Measurements from ENCODE around the gene ATPAF1. TPM values are rescaled to one million over a fixed set of nuclear protein-coding genes. Genes with fewer than 3 reads are reported as not detected.
A peak's percentile ranks its signal among the peaks of the same experiment; 100 is the strongest.
"Not testable (repeated sequence)": the region's sequence is repeated elsewhere in the genome, so short reads cannot be mapped to it uniquely, and the experiment has no call there.

The ATPAF1 gene, protein sequence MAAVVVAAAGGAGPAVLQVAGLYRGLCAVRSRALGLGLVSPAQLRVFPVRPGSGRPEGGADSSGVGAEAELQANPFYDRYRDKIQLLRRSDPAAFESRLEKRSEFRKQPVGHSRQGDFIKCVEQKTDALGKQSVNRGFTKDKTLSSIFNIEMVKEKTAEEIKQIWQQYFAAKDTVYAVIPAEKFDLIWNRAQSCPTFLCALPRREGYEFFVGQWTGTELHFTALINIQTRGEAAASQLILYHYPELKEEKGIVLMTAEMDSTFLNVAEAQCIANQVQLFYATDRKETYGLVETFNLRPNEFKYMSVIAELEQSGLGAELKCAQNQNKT
- 10 to 100 TPM; 25.1 to 66.1 (median 53.6) TPM for polyA plus RNA-seq

DNA sequence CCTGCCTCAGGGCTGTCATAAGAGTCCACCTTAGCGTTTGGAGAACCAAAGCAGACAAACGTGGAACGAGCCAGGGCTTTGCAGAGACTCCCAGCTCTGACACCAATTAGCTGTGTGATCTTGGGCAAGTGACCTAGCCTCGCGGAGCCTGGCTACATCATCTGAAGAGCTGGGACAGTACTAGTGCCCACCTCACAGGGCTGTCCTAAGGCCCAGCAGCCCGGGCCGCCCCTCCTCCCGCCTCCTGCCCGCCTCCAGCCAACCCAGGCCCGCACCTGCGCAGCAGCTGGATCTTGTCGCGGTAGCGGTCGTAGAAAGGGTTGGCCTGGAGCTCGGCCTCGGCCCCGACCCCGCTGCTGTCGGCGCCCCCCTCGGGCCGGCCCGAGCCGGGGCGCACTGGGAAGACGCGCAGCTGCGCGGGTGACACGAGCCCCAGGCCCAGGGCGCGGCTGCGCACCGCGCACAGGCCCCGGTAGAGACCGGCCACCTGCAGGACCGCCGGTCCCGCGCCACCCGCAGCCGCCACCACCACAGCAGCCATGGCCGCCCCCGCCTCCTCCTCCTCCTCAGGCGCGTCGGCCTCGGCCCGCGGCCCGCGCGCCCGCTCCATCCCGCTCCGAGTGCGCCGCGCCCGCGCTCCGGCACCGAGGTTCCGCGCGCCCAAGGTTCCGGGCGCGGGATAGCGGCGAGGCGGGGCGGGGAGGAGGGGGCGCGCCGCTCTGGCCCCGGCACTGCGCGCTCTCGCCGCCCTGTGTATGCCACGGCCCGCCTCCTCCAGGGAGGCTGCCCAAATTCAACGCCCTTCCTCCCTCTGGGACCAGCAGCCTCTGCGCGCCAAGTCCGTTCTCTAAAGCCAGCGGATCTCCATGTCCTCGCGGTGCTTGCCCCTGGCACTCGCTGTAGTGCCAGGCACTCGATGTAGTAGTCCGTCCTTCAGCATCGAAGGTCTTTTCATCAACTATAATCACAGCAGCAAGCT, at the start of gene ATPAF1:
Gene ATPAF1 (minus strand): TSS at position 583 of the 979 bp plus-strand sequence. CDS start 42 bp downstream, at position 541.
- WGBS, 3 donors, result 0 to 1% (median 1%) methylated on average over 64 to 94 of the region's 96 CpGs
- peak within 1 kb of the TSS; percentile 17 for H3K27ac ChIP-seq (ENCODE audit: low read depth, low read length)

DNA sequence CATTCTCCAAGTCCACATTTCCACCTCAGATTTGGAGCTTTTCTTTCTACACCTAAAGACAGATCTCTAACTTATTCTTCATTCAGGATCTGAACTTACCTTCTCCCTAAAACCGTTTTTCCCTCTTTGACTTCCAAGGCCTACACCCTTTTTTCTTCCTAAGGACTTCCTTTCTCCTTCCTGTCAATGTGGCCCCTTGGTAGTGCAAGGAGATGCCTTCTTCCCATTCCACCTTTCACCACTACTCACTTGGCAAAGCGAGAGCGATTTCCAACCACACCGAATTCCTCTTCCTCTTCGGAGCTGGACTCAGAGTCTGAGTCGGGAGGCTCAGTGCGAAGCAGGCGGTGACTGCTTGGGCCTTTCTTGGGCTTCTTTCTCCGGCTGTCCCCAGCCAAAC, 49.5 kb upstream of the ATPAF1 start:
- 54 to 59% (median 58%) methylated on average over 9 of the region's 9 CpGs for WGBS, 3 donors
- no peak overlapping the region for H3K27ac ChIP-seq (ENCODE audit: low read depth, low read length)

DNA sequence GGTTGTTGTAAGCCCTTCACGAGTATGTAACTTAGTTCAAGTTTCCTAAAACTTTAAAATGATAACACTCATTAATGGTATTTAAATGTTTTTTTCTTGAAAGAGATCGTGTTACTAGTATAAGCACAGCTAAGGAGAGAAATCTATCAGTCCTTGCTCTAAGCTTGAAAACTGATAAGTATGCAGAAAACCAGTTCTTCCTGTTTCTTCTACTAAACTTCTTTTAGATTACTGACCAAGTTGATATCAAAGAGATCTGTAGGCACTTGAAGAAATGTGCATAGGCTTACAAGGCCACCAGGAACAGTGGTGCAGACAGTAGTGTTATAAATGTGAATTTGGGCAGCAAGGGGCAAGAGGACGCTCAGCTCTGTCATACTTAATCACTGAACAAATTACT, 46.8 kb upstream of the ATPAF1 start:
- 31 to 84% (median 84%) methylated on average over 3 of the region's 3 CpGs for WGBS, 3 donors
- no peak overlapping the region for H3K27ac ChIP-seq (ENCODE audit: low read depth, low read length)

DNA sequence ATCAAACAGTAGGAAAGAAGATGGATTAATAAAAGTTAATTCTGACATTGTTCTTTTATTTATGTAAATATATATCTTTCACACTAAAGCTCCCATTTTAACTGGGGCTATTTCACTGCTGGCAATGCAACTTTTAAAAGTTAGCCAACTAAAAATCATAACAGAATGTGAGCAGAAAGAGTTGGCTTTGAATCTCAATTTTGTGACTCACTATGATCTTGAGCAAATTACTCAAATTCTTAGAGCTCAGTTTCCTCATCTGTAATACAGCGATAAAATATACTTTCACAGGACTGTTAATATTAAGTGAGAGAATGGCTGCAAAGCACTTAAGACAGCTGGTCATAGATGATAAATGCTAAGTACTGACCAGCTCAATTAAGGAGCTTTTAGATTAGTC, 40.0 kb upstream of the ATPAF1 start:
- no peak overlapping the region for H3K27ac ChIP-seq (ENCODE audit: low read depth, low read length)
- WGBS, 3 donors, result 92 to 100% (median 100%) methylated on average over 1 of the region's 1 CpG

DNA sequence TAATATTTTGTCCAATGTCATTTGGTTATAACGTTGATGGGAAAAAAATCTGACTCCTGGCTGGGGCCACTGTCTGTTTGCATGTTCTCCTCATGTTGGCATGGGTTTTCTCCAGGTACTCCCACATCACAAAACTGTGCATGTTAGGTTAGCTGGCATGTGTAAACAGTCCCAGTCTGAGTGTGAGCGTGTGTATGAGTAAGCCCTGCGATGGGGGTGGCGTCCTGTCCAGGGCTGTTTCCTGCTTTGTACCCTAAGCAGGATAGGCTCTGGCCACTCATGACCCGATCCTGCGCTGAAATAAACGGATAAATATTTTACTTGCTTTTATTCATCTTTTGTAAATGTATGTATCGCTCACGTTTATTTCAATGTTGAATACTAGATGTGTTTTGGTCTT, 37.2 kb upstream of the ATPAF1 start:
- 70 to 82% (median 80%) methylated on average over 9 of the region's 9 CpGs for WGBS, 3 donors
- no peak overlapping the region for H3K27ac ChIP-seq (ENCODE audit: low read depth, low read length)

DNA sequence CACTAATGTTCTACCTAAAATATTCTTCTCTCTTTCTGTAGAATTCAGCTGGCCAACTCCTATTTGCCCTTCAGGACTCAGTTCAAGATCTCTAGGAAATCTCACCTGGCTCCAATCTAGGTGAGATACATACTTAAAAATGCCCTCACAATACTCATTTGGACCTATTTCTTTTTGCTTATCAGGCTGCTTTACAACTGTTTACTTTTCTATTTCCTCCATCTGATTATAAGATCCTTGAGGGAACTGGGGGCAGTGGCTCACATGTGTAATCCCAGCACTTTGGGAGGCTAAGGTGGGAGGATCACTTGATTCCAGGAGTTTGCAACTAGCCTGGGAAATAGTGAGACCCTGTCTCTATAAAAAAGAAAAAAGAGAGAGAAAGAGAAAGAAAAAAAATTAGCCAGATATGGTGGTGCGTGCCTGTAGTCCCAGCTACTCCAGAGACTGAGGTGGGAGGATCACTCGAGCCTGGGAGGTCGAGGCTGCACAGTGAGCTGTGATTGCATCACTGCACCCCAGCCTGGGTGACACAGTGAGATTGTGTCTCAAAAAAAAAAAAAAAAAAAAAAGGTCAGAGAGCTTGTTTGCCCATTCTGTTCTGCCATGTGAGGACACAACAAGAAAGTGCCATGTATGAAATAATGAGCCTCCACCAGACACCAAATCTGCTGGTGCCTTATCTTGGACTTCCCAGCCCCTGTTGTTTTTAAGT, 35.9 kb upstream of the ATPAF1 start:
- 75 to 86% (median 79%) methylated on average over 3 of the region's 3 CpGs for WGBS, 3 donors
- no peak overlapping the region for H3K27ac ChIP-seq (ENCODE audit: low read depth, low read length)

DNA sequence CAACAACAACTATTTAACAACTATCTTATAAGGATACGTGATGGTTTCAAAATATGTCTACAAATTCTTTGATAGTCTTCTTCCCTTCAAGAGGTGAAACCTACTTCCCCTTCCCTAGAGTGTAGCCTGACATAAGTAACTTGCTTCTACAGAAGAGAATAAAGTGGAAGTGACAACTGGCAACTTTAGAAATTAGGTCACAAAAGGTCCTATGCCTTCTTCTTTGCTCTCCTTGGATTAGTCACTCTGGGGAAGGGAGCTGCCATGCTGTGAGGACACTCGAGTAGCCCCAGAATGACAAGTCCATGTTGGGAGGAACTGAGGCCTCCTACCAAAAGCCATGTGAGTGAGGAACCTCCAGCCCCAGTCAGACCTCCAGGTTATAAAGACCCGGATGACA, 31.5 kb upstream of the ATPAF1 start:
- H3K27ac ChIP-seq (ENCODE audit: low read depth, low read length), result no peak overlapping the region
- WGBS, 3 donors, result 44 to 59% (median 52%) methylated on average over 3 of the region's 3 CpGs

DNA sequence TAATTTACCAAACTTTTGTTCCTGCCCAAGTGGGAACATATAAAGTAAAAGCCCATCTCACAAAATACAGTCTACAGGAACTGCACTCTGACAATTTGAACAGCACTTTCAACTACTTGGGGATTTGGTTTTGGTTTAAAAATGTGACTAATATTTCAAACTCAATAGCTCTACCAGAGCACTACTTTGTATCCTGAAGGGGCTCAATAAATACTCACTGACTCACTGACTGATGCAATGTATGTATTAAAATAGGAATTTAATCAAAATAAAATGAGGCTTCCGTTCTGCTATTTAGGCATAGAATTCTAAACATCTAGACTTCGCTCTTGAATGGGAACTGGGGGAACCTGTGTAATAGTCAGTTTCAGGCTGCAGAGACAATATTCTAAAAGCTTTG, 28.9 kb upstream of the ATPAF1 start:
- H3K27ac ChIP-seq (ENCODE audit: low read depth, low read length), result no peak overlapping the region
- WGBS, 3 donors, result 96 to 97% (median 97%) methylated on average over 2 of the region's 2 CpGs

DNA sequence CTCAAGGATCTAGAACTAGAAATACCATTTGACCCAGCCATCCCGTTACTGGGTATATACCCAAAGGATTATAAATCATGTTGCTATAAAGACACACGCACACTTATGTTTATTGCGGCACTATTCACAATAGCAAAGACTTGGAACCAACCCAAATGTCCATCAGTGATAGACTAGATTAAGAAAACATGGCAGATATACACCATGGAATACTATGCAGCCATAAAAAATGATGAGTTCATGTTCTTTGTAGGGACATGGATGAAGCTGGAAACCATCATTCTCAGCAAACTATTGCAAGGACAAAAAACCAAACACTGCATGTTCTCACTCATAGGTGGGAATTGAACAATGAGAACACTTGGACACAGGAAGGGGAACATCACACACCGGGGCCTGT, 26.5 kb upstream of the ATPAF1 start:
- WGBS, 3 donors, result 93 to 100% (median 98%) methylated on average over 3 to 4 of the region's 4 CpGs
- not testable (repeated sequence) for H3K27ac ChIP-seq (ENCODE audit: low read depth, low read length)

DNA sequence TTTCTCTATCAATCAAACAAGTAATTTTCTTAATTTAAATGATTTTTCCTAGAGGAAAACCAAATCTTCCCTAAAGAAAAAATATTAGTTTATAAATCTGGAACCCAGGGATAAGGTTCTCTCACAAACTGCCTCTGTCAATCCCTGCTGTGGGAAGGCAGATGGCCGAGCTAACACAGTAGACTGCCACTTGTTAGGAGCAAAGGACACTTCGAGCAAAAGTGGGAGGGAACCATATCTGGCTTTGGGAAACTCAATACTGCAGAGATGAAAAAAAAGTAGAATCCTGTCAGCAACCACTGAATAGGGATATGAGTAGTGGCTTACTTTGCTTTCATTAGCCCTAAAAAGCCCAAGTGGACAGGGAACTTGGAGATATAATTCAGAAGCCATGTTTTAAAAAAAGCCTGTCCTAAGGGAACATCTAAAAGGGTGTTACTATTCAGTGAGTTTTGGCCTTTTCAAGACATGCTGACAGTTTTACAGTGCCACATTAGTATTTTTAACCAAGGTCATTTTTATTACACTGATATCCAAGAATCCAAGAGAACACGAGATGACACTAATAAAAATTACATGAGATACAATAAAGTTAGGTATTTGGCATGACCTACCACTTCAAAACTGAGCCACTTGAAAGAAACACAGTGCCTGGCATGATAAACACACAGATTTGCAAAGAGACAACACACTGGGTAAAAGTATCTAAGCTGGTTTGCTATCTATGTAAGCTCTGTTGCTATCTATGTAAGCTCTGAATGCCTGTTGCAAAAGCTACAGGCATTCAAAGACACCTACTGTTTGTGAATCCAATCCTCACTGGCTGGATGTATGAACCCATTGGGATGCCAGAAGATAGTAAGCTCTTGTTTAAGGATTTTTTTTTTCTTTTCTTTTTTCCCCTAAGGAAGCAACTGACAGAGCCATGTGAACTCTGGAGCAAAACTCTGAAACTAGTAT, 24.9 kb upstream of the ATPAF1 start:
- 50 to 83% (median 82%) methylated on average over 3 of the region's 3 CpGs for WGBS, 3 donors
- H3K27ac ChIP-seq (ENCODE audit: low read depth, low read length), result no peak overlapping the region

DNA sequence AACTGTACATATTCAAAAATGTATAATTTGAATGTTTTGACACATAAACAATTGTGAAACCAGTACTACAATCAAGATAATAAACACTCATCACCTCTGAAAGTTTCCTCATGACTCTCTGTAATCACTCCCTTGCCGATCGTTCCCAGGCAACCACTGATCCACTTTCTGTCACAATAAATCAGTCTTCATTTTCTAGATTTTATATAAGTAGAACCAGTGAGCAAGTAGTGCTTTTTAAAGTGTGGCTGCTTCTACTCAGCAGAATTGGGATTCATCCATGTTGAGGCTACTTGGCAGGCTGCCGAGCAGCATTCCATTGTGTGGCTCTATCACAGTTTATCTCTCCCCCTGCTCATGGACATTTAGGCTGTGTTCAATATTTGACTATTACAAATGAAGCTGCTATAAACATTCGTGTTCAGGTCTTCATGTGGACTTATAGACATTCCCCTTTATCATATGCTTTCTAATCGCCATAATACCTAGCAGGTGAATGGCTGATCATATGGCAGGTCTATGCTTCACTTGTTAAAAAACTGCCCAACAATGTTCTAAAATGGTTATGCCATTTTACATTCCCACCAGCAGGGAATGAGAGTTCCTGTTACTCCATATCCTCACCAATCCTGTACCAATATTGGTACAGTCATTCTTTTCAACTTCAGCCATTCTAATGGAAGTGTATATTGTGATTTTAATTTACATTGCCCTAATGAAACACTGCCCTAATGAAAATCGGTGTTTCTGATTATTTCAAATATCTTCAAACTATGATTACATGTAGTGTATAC, 24.0 kb upstream of the ATPAF1 start:
- no peak overlapping the region for H3K27ac ChIP-seq (ENCODE audit: low read depth, low read length)
- 63 to 76% (median 69%) methylated on average over 6 of the region's 6 CpGs for WGBS, 3 donors

DNA sequence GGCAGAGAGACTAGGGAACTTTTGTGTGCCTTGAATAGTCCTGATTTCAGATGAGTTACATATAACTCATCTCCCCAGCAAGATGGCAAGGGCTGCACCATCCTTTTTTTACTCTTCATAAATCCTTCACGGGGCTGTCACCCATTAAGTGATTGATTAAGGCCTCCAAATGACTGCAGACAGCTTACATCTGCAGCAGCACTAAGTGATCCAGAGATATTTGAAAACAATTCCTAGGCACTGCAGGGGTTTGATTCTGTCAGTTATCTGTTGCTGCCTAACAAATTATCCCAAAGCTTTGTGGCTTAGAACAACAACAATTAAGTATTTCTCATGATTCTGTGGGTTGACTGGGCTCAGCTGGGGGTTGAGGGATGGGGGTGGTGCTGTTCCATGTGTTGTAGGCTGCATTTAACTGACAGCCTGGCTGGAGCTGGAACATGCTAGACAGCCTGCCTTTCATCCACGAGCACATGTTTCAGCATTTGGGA, 22.8 kb upstream of the ATPAF1 start:
- 79 to 92% (median 88%) methylated on average over 2 of the region's 2 CpGs for WGBS, 3 donors
- H3K27ac ChIP-seq (ENCODE audit: low read depth, low read length), result no peak overlapping the region

DNA sequence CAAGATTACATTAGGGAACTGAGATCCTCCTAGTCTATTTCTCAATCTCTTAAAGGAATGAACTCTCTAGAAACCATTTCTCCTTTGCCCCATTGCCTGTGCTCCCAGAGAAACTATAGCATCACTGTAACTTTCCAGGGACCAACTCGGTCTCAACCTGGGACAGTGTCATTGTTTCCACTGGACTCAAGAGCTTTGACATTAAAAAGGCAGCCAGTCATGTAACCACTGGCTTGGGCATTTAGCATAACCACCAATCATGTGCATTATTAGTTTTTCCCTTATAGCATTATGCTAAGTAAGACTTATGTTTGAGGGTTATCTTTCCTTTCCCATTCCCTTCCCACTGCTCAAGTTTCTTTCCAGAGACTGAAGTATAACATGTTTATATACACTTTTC, 21.7 kb upstream of the ATPAF1 start:
- 66 to 77% (median 72%) methylated on average over 1 of the region's 1 CpG for WGBS, 3 donors
- H3K27ac ChIP-seq (ENCODE audit: low read depth, low read length), result no peak overlapping the region

DNA sequence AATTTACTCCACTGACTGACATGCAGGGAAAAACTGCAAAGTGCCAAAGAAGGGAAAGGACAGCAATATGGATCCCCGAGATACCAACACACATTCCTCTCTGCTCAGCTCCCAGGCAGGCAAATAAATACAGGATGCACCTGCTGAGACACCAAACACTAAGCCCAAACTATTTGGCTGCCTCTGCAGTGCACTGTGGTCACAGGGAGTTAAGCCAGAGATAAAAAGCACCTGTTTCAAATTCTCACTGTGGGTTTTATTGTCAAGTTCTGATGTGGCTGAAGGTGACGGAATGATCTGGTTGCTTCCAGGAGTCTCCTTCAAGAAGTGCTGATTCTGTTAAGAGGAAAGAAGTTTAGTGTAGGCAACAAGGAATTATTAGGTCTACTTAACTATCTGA, 21.2 kb upstream of the ATPAF1 start:
- H3K27ac ChIP-seq (ENCODE audit: low read depth, low read length), result no peak overlapping the region
- 37 to 68% (median 58%) methylated on average over 2 of the region's 2 CpGs for WGBS, 3 donors

DNA sequence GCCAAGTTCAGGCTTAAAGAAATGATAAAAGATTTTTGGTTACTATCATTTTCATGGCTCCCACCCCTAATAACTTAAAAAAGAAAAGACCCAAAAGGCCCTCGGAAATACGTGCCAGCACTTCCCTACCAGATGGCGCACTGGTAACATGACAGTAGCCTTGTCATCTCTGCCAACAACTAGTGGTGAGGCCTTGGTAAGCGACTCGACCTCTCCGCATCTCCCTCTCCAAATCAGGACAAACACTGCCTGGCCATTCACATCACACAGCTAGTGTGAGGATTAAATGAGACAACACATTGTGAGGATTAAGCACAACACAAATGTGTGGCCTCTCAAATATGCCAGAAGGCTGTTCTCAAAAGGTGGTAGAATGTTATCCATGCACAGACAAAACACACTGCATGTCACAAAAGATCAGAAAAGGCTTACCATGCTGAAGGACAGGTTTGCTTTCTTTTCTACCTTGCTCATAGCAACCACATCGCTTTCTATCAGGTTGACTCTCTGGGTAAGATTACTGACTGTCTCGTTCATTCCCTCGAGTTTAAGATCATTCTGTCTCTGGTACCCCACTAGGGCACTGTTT, 19.9 kb upstream of the ATPAF1 start:
- 68% methylated on average over 9 of the region's 9 CpGs for WGBS, 3 donors
- H3K27ac ChIP-seq (ENCODE audit: low read depth, low read length), result no peak overlapping the region

DNA sequence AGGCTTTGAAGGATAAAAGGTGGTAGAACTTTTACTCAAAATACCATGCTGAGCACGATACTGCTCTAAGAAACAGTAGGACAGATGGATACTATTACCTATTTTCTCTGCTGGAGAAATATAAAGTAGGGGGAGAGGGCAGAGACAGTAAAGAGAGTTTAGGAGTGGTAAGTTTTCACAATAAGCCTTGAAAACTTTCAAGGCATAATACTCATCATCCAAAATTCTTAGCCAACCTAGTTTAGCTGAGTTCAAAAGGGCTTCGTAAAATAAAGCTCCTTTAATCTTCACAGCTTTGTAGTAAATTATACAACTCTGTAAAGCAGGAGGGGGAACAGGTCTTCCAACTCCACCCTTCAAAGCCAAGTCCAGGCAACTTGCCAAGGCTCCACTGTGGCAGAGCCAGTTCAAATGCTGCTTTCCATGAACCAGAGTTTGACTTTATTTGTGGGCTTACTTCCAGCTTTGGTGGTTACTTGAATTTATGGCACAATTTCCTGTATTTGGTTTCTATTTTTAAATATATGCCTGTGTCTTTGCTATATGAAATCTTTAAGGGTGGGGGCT, 19.0 kb upstream of the ATPAF1 start:
- no peak overlapping the region for H3K27ac ChIP-seq (ENCODE audit: low read depth, low read length)
- WGBS, 3 donors, result 33 to 51% (median 44%) methylated on average over 2 of the region's 2 CpGs

Measured in adipose tissue (tissue), 3 donors.